Epithelial cell of esophagus (primary cell): Measurements from ENCODE around the gene CFAP298.
"Not testable (repeated sequence)": the region's sequence is repeated elsewhere in the genome, so short reads cannot be mapped to it uniquely, and the experiment has no call there.

Experiments
- DNase-seq: peaks from one replicate; pipeline ENCODE4 v3.0.0; 2010; ENCODE audit warnings: low read depth
- H3K4me3 ChIP-seq: 2 replicates; pipeline ENCODE4 v1.5.1; 2011; ENCODE audit warnings: mild to moderate bottlenecking, low read length, control low read depth
- CTCF ChIP-seq: IDR thresholded peaks from 2 replicates; pipeline ENCODE4 v1.5.1; 2011; ENCODE audit warnings: low read depth, mild to moderate bottlenecking, low read length, control low read depth, inconsistent platforms; ENCODE audit not compliant: insufficient read depth; ENCODE audit errors: missing control alignments

CFAP298 gene

GRCh38 chr21:32566741-32567389 lies 45.3 kb downstream of the CFAP298 start:
- DNase-seq, result no peak
- TF ChIP-seq CTCF, result no peak
- no peak overlapping the region for H3K4me3 ChIP-seq

- H3K4me3 ChIP-seq, result no peak overlapping the region
- no peak for TF ChIP-seq CTCF
- no peak for DNase-seq
Observed at GRCh38 chr21:32565856-32566465, 46.2 kb downstream of the CFAP298 start.

- DNase-seq, result peak; percentile 13
- no peak overlapping the region for H3K4me3 ChIP-seq
- no peak for TF ChIP-seq CTCF
Observed at GRCh38 chr21:32562915-32563314, 49.3 kb downstream of the CFAP298 start.

- peak; percentile 67 for DNase-seq
- TF ChIP-seq CTCF, result peak; percentile 79
- H3K4me3 ChIP-seq, result no peak overlapping the region
Observed at GRCh38 chr21:32562426-32562825, 49.8 kb downstream of the CFAP298 start.

GRCh38 chr21:32561476-32561875 lies 50.7 kb downstream of the CFAP298 start:
- H3K4me3 ChIP-seq, DNase-seq: not testable (repeated sequence)

GRCh38 chr21:32560896-32561295 lies 51.3 kb downstream of the CFAP298 start:
- no peak for DNase-seq
- no peak for TF ChIP-seq CTCF
- H3K4me3 ChIP-seq, result no peak overlapping the region

- no peak for DNase-seq
- H3K4me3 ChIP-seq, result no peak overlapping the region
- TF ChIP-seq CTCF, result no peak
Observed at GRCh38 chr21:32559006-32559610, 53.1 kb downstream of the CFAP298 start.
